NCI-H2081 (cell line): ENCODE results near the gene KCNH3.
"Not testable (repeated sequence)": the region's sequence is repeated elsewhere in the genome, so short reads cannot be mapped to it uniquely, and the experiment has no call there.

Experiments
- DNase-seq, 2 experiments: peaks; one replicate each; lab custom pipeline; 2025; lab: John Stamatoyannopoulos, UW

Gene KCNH3

GRCh38 chr12:49525942-49526341 lies 12.9 kb upstream of the KCNH3 start:
- no peak for DNase-seq

- peak in 1 of 2 experiments; percentile 41 for DNase-seq
Observed at GRCh38 chr12:49527361-49528130, 11.3 kb upstream of the KCNH3 start.

- DNase-seq = no peak
Observed at GRCh38 chr12:49529414-49529813, 9.4 kb upstream of the KCNH3 start.

GRCh38 chr12:49531745-49532144 lies 7.1 kb upstream of the KCNH3 start:
- no peak for DNase-seq

- peak in 1 of 2 experiments; percentile 15 for DNase-seq
Observed at GRCh38 chr12:49533331-49533730, 5.5 kb upstream of the KCNH3 start.

GRCh38 chr12:49534122-49534521 lies 4.7 kb upstream of the KCNH3 start:
- not testable (repeated sequence) for DNase-seq

GRCh38 chr12:49534731-49535278 lies 4.0 kb upstream of the KCNH3 start:
- DNase-seq = no peak

GRCh38 chr12:49535921-49536525 lies 2.8 kb upstream of the KCNH3 start:
- DNase-seq = no peak

- no peak for DNase-seq
Observed at GRCh38 chr12:49536526-49537071, 2.2 kb upstream of the KCNH3 start.

- no peak for DNase-seq
Observed at GRCh38 chr12:49537231-49537751, 1.5 kb upstream of the KCNH3 start.

- DNase-seq = peak in 1 of 2 experiments; percentile 34
Observed at GRCh38 chr12:49537752-49538509, 899 bp upstream of the KCNH3 start.

- no peak for DNase-seq
Observed at GRCh38 chr12:49539406-49540228, 787 bp downstream of the KCNH3 start.

- DNase-seq = no peak
Observed at GRCh38 chr12:49540229-49541139, 1.7 kb downstream of the KCNH3 start.

- no peak for DNase-seq
Observed at GRCh38 chr12:49541140-49541861, 2.5 kb downstream of the KCNH3 start.

GRCh38 chr12:49541911-49542505 lies 3.2 kb downstream of the KCNH3 start:
- no peak for DNase-seq

GRCh38 chr12:49542592-49543160 lies 3.8 kb downstream of the KCNH3 start:
- no peak for DNase-seq

GRCh38 chr12:49543221-49543913 lies 4.5 kb downstream of the KCNH3 start:
- DNase-seq = no peak
